Endothelial cell of umbilical vein (primary cell): ENCODE data around the gene MEP1B. TPM values are rescaled to one million over a fixed set of nuclear protein-coding genes. Genes with fewer than 3 reads are reported as not detected.

Source experiments
- Bru-seq: library from RNA; stranded (reverse); fragments of 400-500 nt; gene quantifications from one replicate; lab custom pipeline; 2021; lab: Mats Ljungman, UMichigan
- BruChase-seq, 2 experiments: library from RNA; stranded (reverse); fragments of 400-500 nt; gene quantifications; one replicate each; lab custom pipeline; 2021; lab: Mats Ljungman, UMichigan
- BruUV-seq: library from RNA; stranded (reverse); fragments of 400-500 nt; replicated peaks from 2 replicates; lab custom pipeline; 2021; lab: Mats Ljungman, UMichigan
- CTCF ChIA-PET: fragments of 300-600, 350-600 bp; sonication (Branson Sonifier 250); formaldehyde crosslinking; loops from one replicate; lab custom pipeline; 2021; ENCODE audit warnings: antibody characterized with exemption, inconsistent platforms; lab: Charles Lee
- POLR2A ChIA-PET: fragments of 300-600, 350-600 bp; sonication (Branson Sonifier 250); formaldehyde crosslinking; loops from one replicate; lab custom pipeline; 2021; ENCODE audit warnings: antibody characterized with exemption, inconsistent platforms; lab: Charles Lee
- DNase-seq: peaks from one replicate; pipeline ENCODE4 v3.0.0-alpha.2; 2011; ENCODE audit warnings: low read depth, low spot score
- FAIRE-seq: peaks from 2 replicates; lab custom pipeline; 2011; peaks lifted over from hg19 to GRCh38; lab: Jason Lieb, UNC
- H2AFZ ChIP-seq: 2 replicates; pipeline ENCODE4 v1.6.0; 2012; ENCODE audit warnings: low read depth, low read length, control low read depth, inconsistent platforms
- H3K27ac ChIP-seq: 2 replicates; pipeline ENCODE4 v1.5.1; 2011; ENCODE audit warnings: low read depth, mild to moderate bottlenecking, control low read depth, low read length, moderate library complexity; ENCODE audit not compliant: insufficient read depth
- H3K27me3 ChIP-seq, 2 experiments: 2 replicates each; pipeline versions ENCODE4 v1.6.0 to v1.6.1; 2011; ENCODE audit warnings: low read length in 2 of 2, mixed read lengths in 1 of 2; ENCODE audit not compliant: control insufficient read depth in 2 of 2, insufficient read depth in 2 of 2
- H3K36me3 ChIP-seq, 2 experiments: 2 replicates in 1 of 2; 3 replicates in 1 of 2; pipeline ENCODE4 v1.5.1; 2011; ENCODE audit warnings: low read length in 2 of 2, mild to moderate bottlenecking in 1 of 2, moderate library complexity in 1 of 2; ENCODE audit not compliant: control insufficient read depth in 2 of 2, insufficient read depth in 2 of 2; ENCODE audit errors: extremely low read depth in 1 of 2
- H3K4me1 ChIP-seq: 3 replicates; pipeline ENCODE4 v1.5.1; 2011; ENCODE audit warnings: mild to moderate bottlenecking, low read length; ENCODE audit not compliant: control insufficient read depth, insufficient read depth; ENCODE audit errors: extremely low read depth
- H3K4me2 ChIP-seq: 2 replicates; pipeline ENCODE4 v1.6.1; 2011; ENCODE audit warnings: low read length, control low read depth, mixed read lengths; ENCODE audit not compliant: insufficient read depth
- H3K4me3 ChIP-seq, 3 experiments: fragments of 200-600 bp in 1 of 3; sonication (generic), shearing (Covaris generic) in 1 of 3; replicated peaks in 1 of 3; 2 replicates each; pipeline ENCODE4 v1.5.1; 2011 to 2016; ENCODE audit warnings: control low read depth in 3 of 3, low read length in 3 of 3, mild to moderate bottlenecking in 2 of 3, inconsistent platforms in 1 of 3, low read depth in 1 of 3, moderate library complexity in 1 of 3; ENCODE audit not compliant: insufficient read depth in 1 of 3
- H3K79me2 ChIP-seq: 2 replicates; pipeline ENCODE4 v1.6.0; 2012; ENCODE audit warnings: low read length, inconsistent platforms; ENCODE audit not compliant: control insufficient read depth, insufficient read depth
- H3K9ac ChIP-seq: replicated peaks from 2 replicates; pipeline ENCODE3; 2011; ENCODE audit warnings: low read length, control low read depth; ENCODE audit not compliant: insufficient read depth; ENCODE audit errors: extremely low read depth
- H3K9me1 ChIP-seq: replicated peaks from 3 replicates; pipeline ENCODE4 v1.6.0; 2011; ENCODE audit warnings: mild to moderate bottlenecking, low read length; ENCODE audit not compliant: control insufficient read depth, insufficient read depth; ENCODE audit errors: extremely low read depth
- H3K9me3 ChIP-seq: replicated peaks from 2 replicates; pipeline ENCODE4 v1.5.1; 2012; ENCODE audit warnings: low read length, inconsistent platforms; ENCODE audit not compliant: control insufficient read depth, insufficient read depth
- H4K20me1 ChIP-seq: replicated peaks from 2 replicates; pipeline ENCODE3; 2011; ENCODE audit warnings: mild to moderate bottlenecking, low read length; ENCODE audit not compliant: control insufficient read depth, insufficient read depth; ENCODE audit errors: extremely low read depth
- EZH2 ChIP-seq: IDR thresholded peaks from 2 replicates; pipeline ENCODE4 v1.6.1; 2012; ENCODE audit warnings: borderline replicate concordance, low read depth, mild to moderate bottlenecking, moderate library complexity, low read length, inconsistent platforms; ENCODE audit not compliant: severe bottlenecking
- POLR2AphosphoS5 ChIP-seq: IDR thresholded peaks from 2 replicates; pipeline ENCODE4 v1.6.1; 2012; ENCODE audit warnings: low read depth, mild to moderate bottlenecking, control low read depth, low read length, moderate library complexity; ENCODE audit not compliant: insufficient read depth
- dilution Hi-C: fragments of 300-500 bp; cut with MboI; formaldehyde crosslinking; loops from one replicate; pipeline ENCODE4 v1.15.0; 2019; ENCODE audit warnings: low sequenced_read_pairs; ENCODE audit not compliant: extremely low pct_ligation_motif_present
- intact Hi-C: fragments of 100-400 bp; cut with micrococcal nuclease; formaldehyde crosslinking; loops from one replicate; pipeline ENCODE4 v1.10.0; 2022
- long read RNA-seq: library from polyadenylated mRNA; stranded (forward); transcript quantifications from one replicate; pipeline ENCODE4 v2.0.0, GENCODE V29; 2021
- polyA minus RNA-seq, 3 experiments: library from RNA; depleted of rRNA, polyadenylated mRNA; stranded (reverse); fragments of >200 nt; gene quantifications; 1 replicate in 1 of 3; 2 replicates in 2 of 3; pipeline ENCODE4 v1.2.3, GENCODE V29; 2011
- polyA plus RNA-seq, 4 experiments: library from polyadenylated mRNA; depleted of rRNA in 3 of 4; stranded (reverse) in 3 of 4; unstranded in 1 of 4; fragments of >200 nt; gene quantifications; 2 replicates each; pipeline versions ENCODE4 v1.2.1 to v1.2.3, GENCODE V29; 2011 to 2012; ENCODE audit warnings: missing spikeins in 1 of 4
- total RNA-seq: library from RNA; stranded (reverse); gene quantifications from 2 replicates; pipeline ENCODE4 v1.2.3, GENCODE V29; 2021
- TF ChIP-seq, protein P1 (sequence below): IDR thresholded peaks from 2 replicates; pipeline ENCODE4 v1.6.1; 2011; ENCODE audit not compliant: insufficient read depth, insufficient read length
- TF ChIP-seq, protein P2 (sequence below), 2 donors: IDR thresholded peaks; 1 replicate in 1 of 2; 2 replicates in 1 of 2; pipeline ENCODE4 v1.5.1; 2011; ENCODE audit warnings: low read length in 2 of 2, mild to moderate bottlenecking in 2 of 2, moderate library complexity in 2 of 2, control low read depth in 1 of 2, inconsistent platforms in 1 of 2, low read depth in 1 of 2; ENCODE audit not compliant: insufficient read depth in 1 of 2; ENCODE audit errors: extremely low read depth in 1 of 2

The MEP1B gene
- not detected in 2 replicates for total RNA-seq
- not detected in 2 replicates for polyA plus RNA-seq
- polyA plus RNA-seq (2011; cell fraction: cytosol; rRNA removed), result not detected in 2 replicates
- polyA plus RNA-seq (2011; cell fraction: nucleus; rRNA removed), result 0.08 and 0.12 TPM in 2 replicates
- not detected in 2 replicates for polyA plus RNA-seq (2012)
- polyA minus RNA-seq, result 0.57 TPM in 1 of 2 replicates, not detected in the other
- polyA minus RNA-seq (2011; cell fraction: cytosol; rRNA and poly(A)+ RNA removed), result not detected
- polyA minus RNA-seq (2011; cell fraction: nucleus; rRNA and poly(A)+ RNA removed), result not detected in 2 replicates
- Bru-seq, nascent RNA, result percentile 10 among the genes with signal in this experiment
- BruChase-seq, experiment 1, labeled RNA remaining after a 6-hour chase, result percentile 19 among the genes with signal in this experiment
- percentile 27 among the genes with signal in this experiment for BruChase-seq, experiment 2, labeled RNA remaining after a 2-hour chase
- long read RNA-seq, result 0 reads

- no TSS peak for BruUV-seq
- Histone ChIP-seq H3K9me3 (no peaks in the 10 kb centered on the region), H3K4me1 (no peaks in the 10 kb centered on the region), H3K9ac (no peak within 1 kb of the TSS), H2AFZ (no peak within 1 kb of the TSS), H3K4me3 (no peak within 1 kb of the TSS), H3K9me1 (no peaks in the 10 kb centered on the region), H3K27ac (no peak within 1 kb of the TSS), H3K4me2 (no peak within 1 kb of the TSS), H3K27me3 (no peaks in the 10 kb centered on the region), H4K20me1 (no peaks in the 10 kb centered on the region), H3K79me2 (no peaks in the 10 kb centered on the region), H3K36me3 (no peaks in the 10 kb centered on the region)
- CTCF ChIA-PET, result interaction anchor here (0.9 kb wide), 1 partner anchor 32 kb away, joined by 3 read pairs; no protein-coding TSS in a partner anchor
- POLR2A ChIA-PET, result no interaction called here
- DNase-seq, result no peak
- no peak for FAIRE-seq
- TF ChIP-seq EZH2, result no peak
- TF ChIP-seq, protein P1, sequence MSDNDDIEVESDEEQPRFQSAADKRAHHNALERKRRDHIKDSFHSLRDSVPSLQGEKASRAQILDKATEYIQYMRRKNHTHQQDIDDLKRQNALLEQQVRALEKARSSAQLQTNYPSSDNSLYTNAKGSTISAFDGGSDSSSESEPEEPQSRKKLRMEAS, result no peak
- no peak for TF ChIP-seq POLR2AphosphoS5
- TF ChIP-seq, protein P2, sequence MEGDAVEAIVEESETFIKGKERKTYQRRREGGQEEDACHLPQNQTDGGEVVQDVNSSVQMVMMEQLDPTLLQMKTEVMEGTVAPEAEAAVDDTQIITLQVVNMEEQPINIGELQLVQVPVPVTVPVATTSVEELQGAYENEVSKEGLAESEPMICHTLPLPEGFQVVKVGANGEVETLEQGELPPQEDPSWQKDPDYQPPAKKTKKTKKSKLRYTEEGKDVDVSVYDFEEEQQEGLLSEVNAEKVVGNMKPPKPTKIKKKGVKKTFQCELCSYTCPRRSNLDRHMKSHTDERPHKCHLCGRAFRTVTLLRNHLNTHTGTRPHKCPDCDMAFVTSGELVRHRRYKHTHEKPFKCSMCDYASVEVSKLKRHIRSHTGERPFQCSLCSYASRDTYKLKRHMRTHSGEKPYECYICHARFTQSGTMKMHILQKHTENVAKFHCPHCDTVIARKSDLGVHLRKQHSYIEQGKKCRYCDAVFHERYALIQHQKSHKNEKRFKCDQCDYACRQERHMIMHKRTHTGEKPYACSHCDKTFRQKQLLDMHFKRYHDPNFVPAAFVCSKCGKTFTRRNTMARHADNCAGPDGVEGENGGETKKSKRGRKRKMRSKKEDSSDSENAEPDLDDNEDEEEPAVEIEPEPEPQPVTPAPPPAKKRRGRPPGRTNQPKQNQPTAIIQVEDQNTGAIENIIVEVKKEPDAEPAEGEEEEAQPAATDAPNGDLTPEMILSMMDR (IDR thresholded peaks at IDR 0.05; ENCODE audit: extremely low read depth in 1 of 2, insufficient read depth in 1 of 2, low read depth in 1 of 2, low read length in 2 of 2), result no peak
- intact Hi-C loops (no loop called here), dilution Hi-C loops (no loop called here)
Observed at GRCh38 chr18:32189790-32190189, at the start of gene MEP1B. MEP1B (plus strand) TSS chr18:32190039; CDS start chr18:32190071, 32 bp downstream.
